IPS-NIHi11 (cell line): ENCODE measurements around the gene RHBDL2.
"Not testable (repeated sequence)": the region's sequence is repeated elsewhere in the genome, so short reads cannot be mapped to it uniquely, and the experiment has no call there.

Experiments used
- DNase-seq: peaks from one replicate; pipeline ENCODE4 v3.0.0; 2012; ENCODE audit warnings: mixed read lengths, low spot score

The RHBDL2 gene, protein sequence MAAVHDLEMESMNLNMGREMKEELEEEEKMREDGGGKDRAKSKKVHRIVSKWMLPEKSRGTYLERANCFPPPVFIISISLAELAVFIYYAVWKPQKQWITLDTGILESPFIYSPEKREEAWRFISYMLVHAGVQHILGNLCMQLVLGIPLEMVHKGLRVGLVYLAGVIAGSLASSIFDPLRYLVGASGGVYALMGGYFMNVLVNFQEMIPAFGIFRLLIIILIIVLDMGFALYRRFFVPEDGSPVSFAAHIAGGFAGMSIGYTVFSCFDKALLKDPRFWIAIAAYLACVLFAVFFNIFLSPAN

DNA sequence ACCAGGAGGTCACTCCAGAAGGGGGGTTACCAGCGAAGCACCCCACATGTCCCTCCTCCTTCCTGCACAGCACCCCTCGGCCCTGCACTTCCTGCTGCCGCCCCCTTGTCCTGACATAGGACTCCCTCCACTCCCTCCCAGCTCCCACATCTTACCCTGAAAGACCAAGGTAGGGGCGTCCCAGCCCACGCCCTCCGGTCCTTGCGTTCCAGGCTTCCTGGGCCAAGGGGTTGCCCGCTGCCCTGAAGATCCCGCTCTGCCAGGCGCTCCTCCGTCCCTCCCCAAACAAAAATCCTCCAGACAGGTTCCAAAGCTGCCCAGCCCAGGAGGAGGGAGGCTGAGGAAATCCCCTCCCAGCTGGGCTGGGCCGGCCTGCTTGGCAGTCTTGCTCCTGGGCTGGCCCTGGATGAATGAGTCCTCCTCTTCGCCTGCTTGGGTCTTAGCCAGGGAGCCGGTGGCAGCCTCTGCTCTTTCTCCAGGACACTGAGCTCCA is at the start of gene RHBDL2:
TSS of gene RHBDL2 (minus strand) at position 304 of the 493 bp plus-strand sequence. CDS start 22,618 bp downstream, outside the sequence.
- DNase-seq: peak; percentile 74

DNA sequence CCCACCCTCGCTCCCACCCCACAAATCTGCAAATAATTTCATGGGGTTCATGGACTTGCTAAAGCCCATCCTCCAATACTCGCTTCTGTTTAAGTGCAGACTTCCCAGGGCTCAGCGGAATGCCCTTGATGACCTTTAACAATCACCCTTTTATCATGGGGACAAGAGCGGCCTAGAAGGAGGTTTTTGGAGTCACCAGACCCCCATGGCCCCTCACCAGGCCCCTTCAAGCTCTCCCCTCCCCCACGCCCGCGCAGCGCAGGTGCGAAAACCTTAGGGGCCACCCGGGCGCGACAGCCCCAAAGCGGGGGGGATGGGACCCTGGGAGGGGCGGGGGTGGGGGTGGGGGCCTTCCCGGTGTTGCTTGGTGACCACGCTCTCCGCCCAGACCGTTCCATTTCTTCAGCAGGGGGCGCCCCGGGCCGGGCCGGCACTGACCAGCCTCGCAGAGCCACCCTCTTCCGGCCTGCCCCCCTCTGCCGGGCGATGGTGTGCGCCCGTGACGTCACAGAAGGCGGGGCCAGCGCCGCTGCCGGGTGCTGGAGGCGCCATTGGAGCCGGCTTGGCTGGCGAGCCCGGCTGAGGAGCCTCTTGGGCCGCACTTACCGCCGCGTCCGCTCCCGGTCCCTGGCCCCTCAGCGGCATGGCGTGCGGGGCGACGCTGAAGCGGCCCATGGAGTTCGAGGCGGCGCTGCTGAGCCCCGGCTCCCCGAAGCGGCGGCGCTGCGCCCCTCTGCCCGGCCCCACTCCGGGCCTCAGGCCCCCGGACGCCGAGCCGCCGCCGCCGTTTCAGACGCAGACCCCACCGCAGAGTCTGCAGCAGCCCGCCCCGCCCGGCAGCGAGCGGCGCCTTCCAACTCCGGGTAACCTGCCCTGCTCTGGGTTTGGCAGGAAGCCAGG is 49.4 kb upstream of the RHBDL2 start, which contains the start of gene AKIRIN1:
TSS of gene AKIRIN1 (plus strand) at position 539 of the 900 bp plus-strand sequence. CDS start at position 644, 105 bp downstream.
- peak; percentile 99 for DNase-seq

DNA sequence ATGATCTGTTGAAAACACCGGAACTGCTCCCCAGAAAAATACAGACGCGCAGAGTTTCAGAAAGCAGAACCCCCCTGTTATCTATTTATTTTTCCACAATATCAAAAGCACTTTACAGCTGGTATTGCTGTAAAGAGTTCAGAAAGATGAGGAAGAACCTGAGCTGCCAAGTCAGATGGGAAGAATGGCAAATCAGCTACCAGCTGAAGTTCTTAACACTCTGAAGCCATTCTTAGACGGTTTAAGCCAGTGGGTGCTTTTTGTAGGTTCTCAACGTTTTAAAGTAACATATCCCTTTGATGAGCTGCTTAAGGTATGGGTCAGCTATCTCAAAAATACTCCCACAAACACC is 48.7 kb upstream of the RHBDL2 start:
- DNase-seq: peak; percentile 14

DNA sequence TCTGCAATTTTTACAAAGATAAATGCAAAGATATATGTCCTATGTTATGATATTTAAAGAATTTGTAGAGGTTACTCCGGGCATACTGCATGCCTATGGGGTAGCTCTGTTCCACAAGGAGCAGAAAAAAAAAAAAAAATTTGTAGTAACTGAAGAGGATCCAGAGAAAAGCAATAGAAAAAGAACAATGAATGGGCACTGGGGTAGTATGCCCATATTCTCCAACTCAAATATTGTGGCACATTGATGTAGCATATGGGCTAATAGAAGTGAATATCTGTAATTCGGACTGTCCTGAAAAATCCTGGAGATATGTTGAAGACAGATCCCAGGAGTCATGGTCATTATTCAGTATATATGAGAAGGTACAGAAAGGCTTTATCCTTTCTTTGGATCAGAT is 48.3 kb upstream of the RHBDL2 start:
- DNase-seq: no peak

DNA sequence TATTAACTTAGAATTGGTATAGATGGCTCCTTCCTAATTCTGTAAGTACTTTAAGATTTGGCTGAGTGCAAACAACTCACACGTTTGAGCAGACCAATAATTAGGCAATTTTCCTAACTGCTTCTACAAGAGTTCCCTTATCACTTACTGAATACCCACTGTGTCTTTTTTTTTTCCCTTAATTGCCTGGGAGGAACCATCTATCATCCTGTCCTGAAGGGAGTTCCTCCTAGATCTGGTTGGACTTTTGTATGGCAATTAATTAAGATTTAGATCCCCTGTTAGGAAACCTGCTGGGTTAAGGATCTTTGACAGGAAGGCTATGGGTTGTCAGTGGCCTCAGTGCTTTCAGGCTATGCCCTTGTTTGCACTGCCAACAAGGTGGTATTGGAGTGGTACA is 37.8 kb upstream of the RHBDL2 start:
- DNase-seq: not testable (repeated sequence)

DNA sequence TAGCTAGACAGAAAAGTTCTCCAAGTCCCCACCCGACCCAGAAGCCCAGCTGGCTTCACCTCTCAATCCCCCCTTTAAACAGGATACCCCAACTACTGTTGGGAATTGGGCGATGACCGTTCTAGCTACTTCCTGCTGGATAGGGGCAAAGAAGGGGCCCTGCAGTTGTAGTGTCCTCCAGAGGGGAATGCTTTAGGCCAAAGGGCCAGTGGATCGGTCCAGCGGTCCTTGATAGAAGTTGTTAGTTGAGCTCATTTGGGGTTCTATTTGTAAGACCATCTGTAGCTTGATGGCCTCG is 36.6 kb upstream of the RHBDL2 start:
- DNase-seq: not testable (repeated sequence)

DNA sequence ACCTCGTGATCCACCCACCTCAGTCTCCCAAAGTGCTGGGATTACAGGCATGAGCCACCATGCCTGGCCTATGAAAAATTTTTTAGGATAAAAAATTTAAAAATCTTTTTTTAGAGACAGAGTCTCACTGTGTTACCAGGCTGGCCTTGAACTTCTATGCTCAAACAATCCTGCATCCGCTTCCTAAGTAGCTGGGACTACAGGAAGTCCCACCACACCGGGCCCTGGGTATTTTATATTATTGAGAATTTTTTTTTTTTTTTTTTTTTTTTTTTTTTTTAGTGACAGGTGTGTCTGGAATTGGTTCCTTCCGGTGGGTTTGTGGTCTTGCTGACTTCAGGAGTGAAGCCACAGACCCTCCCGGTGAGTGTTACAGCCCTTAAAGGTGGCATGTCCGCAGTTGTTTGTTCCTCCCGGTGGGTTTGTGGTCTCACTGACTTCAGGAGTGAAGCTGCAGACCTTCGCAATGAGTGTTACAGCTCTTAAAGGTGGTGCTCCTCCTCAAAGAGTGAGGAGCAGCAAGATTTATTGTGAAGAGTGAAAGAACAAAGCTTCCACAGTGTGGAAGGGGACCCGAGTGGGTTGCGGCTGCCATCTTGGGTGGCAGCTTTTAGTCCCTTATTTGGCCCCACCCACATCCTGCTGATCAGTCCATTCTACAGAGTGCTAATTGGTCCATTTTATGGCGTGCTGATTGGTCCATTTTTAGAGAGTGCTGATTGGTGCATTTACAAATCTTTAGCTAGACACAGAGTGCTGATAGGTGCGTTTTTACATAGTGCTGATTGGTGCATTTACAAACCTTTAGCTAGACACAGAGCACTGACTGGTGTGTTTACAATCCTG is 36.0 kb upstream of the RHBDL2 start:
- not testable (repeated sequence) for DNase-seq

DNA sequence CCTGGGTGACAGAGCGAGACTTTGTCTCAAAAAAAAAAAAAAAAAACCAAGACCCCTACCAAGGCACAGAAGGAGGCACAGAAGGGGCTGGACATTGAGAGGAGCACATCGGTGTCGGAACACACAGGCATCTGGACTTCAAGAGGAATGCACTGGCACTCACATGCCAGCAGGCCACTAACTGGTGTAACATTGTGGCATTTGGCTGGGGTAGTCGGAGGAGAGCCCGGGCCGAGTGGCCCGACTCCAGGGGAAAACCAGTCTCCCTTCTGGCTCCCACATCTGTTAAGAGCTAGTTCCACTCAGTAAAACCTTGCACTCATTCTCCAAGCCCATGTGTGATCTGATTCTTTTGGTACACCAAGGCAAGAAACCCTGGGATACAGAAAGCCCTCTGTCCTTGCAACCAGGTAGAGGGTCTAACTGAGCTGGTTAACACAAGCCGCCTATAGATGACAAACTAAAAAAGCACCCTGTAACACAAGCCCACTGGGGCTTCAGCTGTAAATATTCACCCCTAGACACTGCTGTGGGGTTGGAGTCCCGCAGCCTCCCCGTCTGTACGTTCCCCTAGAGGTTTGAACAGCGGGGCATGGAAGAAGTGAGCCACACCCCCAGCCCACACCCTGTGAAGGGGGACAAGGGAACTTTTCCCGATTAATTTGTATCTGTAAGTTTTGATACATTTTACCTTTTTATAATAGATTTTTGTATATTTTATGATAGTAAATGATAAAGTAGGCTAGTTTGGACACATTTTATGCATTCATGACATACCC is 32.2 kb upstream of the RHBDL2 start:
- no peak for DNase-seq

DNA sequence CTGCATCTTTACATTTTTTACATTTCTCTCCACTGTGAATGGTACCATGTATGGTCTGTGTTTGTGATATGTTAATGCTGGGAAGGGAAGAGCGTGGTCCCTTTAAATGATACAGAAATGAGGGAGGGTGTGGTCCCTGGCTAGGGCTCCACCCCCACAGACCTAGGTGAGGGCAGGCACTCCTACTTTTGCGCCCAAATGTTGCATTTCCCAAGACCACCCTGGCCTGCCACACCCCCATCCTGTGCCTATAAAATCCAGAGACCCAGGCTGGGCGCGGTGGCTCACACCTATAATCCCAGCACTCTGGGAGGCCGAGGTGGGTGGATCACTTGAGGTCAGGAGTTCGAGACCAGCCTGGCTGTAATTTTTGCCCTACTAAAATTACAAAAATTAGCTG is 31.5 kb upstream of the RHBDL2 start:
- DNase-seq: not testable (repeated sequence)

DNA sequence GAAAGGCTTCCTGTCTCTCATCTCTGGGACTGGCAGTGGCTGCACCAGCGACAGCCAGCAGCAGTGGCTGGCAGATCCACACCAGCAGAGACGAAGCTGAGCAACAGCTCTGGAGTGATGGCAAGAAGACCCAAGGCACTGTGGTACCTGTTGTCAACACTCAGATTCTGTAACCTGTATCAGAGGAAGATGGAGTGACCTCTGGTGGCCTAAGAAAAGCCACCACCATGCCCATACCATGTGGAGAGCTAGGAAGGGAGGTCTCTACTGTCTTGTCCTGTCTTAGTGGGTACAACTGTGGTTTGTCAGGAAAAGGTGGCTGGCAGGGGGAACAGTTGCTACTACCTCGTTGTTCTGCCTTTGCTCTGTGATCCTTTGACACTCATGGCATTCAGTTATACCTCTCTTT is 22.5 kb upstream of the RHBDL2 start:
- DNase-seq: peak; percentile 19

DNA sequence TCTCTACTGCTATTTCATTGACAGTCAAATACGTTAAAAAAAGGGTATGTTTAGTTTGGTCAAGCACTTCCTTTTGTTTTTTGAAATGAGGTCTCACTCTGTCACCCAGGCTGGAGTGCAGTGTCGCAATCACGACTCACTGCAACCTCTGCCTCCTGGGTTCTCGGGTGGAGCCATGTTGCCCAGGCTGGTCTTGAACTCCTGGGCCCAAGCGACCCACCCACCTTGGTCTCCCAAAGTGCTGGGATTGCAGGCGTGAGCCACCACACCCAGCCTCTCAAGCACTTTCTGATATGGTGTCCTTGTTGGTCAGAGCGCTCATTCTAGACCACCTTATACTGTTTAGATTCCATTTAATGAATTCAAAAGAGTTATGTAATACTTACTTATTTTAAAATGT is 20.9 kb upstream of the RHBDL2 start:
- no peak for DNase-seq

DNA sequence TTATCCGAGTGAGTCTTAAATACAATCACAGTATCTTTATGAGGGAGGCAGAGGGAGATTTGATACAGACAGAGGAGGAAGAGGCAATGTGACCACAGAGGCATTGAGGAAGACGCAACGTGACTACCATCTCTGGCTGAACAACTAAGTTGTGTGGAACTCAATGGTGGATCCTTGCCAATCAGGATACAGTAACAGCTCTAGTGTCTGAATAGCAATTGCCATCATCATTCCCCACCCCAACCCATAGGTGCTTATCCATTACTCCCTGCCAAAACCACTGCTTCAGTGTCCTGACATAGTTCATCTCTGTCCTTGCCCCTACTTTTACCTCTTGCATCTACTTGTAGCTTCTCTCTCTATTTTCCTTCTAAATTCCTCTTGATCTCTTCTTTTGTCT is 20.5 kb upstream of the RHBDL2 start:
- DNase-seq: no peak

DNA sequence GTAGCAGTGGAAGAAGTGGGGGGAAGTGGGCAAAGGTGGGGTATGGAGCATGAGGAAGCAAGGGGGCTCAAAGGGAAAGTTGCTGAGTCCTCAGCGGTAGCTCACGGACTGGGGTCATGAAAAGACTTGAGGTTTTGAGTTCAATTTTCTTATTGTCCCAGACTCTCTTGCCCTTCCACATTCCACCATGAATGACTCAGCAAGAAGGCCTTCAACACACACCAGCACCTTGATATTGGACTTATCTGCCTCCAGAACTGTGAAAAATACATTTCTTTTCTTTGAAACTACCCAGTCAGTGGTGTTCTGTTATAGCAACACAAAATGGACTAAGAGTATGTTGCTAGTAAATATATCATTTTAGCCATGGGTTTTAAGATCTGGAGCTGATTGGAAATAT is 17.3 kb upstream of the RHBDL2 start:
- no peak for DNase-seq

DNA sequence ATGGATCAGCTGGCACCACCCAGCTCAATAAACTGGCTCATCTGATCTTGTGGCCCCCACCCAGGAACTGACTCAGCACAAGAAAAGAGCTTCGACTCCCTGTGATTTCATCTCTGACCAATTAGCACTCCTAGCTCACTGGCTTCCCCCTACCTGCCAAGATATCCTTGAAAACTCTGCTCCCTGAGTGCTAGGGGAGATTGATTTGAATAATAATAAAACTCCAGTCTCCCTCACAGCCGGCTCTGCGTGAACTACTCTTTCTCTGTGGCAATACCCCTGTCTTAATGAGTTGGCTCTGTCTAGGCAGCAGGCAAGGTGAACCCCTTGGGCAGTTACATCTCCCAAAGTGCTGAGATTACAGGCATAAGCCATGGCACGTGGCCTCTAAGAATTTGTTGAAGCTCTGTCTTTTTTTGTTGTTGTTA is 11.8 kb upstream of the RHBDL2 start:
- peak; percentile 32 for DNase-seq

DNA sequence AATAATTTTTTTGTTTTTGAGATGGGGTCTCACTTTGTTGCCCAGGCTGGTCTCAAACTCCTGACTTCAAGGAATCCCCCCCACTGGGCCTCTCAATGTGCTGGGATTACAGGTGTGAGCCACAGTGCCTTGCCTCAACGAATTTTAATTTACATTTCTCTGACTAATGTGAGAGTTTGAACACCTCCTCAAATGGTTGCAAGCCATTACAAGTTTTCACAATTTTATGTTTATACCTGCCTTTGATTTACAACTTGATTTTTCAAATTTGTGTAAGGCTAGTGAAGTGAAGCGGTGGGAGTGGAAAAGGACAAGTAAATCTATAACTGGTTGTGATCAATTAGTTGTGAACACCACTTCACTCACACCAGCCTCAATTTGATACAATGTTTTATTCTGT is 8.9 kb upstream of the RHBDL2 start:
- no peak for DNase-seq

DNA sequence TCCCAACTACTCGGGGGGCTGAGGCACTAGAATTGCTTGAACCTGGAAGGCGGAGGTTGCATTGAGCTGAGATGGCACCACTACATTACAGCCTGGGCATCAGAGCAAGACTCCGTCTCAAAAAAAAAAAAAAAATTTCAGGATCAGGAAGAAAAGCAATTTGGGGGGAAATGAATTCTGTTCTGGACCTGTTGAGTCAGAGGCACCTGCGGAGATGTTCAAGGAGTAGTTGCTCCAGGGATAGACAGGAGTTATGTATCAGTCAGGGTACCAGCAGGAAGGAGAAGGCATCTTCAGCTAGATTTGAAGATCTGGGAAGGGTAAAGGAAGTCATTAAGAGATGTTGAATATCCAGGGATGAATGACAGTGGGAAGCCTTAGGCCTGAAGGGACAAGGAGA is 2.9 kb upstream of the RHBDL2 start:
- DNase-seq: no peak

DNA sequence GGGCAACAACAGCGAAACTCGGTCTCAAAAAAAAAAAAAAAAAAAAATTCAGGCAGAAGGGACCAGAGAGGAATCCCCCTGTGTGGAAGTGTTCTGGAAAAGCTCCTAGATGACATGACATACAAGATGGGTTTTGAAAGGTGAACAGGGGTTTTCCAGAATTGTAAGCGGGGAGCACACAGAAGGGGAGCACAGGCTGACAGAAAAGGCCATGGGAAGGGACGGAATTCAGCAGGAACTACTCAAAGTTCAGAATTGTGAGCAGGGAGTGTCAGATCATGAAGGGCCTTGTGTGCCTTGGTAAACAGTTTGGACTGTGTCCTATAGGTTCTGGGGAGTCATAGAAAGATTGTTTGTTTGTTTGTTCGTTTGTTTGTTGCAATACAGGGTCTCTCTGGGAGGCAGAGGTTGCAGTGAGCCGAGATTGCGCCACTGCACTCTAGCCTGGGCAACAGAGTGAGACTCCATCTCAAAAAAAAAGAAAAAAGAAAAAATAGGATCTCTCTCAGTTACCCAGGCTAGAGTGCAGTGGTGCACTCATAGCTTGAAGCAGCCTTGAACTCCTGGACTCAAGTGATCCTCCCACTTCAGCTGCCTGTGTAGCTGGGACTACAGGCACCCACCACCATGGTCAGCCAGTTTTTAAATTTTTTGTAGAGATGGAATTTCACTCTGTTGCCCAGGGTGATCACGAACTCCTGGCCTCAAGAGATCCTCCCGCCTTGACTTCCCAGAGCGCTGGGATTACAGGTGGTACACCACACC is 1.2 kb upstream of the RHBDL2 start:
- DNase-seq: no peak

DNA sequence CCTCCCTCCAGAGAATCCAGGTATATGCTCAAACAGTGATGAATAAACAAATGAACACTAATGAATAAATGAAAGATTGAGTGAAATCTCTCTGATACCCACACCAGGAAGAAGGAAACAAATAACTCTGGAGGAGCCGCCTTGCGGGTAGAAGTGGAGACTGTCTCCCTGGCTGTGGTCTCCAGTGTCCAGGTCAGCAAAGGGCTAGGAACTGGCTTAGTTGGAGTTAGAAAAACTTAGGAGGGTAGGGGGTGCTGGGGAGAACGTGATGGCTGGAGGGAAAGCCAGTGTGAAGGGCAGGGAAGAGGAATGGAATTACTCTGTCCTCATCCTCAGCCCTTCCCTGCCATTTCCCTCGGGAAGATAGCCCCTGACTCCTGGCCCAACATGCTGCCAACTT is 537 bp downstream of the RHBDL2 start:
- no peak for DNase-seq

DNA sequence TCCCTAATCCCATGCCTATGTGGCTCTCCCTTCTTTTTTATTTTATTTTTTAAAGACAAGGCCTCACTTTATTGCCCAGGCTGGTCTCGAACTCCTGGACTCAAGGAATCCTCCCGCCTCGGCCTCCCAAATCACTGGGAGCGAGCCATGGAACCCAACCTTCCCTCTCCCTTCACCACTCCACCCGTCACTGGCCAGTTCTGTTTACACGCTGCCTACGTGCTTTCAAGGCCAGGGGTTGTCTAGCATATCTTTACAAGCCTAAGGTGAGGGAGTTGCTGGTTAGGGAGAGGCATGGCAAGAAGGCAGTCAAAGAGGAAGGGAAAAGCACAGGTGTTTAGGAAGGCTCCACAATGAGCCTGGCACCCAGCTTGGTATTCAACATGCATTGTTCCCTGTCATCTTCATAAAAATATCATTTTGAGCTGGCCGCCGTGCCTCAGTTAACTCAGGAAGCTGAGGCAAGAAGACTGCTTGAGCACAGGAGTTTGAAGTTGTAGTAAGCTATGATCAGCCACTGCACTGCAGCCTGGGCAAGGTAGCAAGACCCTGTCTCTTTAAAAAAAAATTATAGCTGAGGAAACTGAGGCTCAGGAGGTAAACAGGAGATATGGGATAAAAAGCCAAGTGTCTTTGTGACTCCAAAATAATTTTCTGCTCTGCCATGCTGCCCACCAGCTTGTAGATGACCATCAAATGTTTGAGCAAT is 1.1 kb downstream of the RHBDL2 start:
- DNase-seq: no peak

DNA sequence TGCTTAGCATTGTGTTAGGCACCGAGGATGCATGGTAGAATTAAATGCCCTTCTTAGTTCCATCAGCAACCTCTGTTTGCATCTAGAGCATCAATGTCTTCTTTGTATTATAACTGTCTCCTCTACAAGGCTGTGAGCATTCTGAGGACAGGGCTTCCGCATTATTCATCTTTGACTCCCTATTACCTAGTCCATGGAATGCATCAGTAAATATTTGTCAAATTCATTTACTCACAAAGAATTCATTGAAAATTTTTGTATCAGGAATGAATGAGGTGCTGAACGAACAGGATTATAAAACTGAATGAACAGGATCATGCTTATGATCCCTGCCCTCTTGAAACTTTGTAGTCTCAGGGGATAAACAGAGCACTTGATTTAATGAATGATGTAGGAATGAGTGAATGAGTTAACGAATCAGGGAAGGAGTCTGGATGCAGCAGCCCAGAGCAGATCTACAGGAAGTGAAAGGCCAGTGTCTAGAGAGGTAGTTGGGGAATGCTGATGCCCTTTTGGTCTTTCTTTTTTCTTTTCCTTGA is 2.8 kb downstream of the RHBDL2 start:
- no peak for DNase-seq
